Activated CD8-positive, alpha-beta memory T cell treated with anti-CD3 and anti-CD28 coated beads for 1 hour (primary cell): Measurements from ENCODE around the gene XXYLT1.

Experiments
- DNase-seq, 2 donors: peaks; one replicate each; pipeline ENCODE4 v3.0.0-alpha.2; 2020; ENCODE audit warnings: low read depth in 1 of 2; ENCODE audit errors: extremely low read depth in 1 of 2

XXYLT1 gene

DNA sequence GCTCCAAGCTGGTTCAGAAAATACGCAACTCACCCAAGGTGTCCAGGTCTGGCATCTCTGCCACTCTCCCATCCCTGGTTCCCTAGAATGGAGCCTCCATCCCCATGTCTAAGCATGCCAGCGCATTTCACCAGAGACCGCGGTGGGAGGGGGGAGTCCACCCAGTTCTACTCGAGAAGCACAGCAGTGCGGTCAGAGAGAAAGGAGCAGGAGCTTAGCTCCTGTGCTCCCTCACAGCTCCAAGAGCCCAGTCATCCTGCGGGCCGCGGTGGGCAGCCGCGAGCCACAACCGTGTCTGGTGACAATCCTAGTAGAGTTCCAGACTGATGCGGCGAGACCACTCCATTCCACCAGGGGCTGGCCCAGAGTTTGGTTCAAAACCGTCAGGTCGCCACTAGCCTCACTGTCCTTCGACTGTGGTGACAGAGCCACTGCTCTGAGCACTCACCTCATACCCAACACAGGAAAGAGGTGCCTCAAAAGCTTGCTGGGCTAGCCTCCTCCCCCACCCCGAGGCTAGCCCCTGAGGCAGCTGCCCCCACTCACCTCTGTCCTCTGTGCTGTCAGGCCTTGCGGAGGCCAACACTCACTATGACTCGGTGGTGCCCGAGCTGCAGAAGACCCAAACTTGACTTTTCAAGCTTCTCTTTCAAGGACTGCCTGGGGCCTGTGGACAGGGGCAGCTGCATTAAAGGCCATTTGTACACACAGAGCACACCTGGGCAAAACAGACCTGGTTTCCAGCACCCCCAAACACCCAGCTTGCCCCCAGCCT, 185.4 kb downstream of the XXYLT1 start:
- no peak for DNase-seq

- no peak for DNase-seq
These were observed 186.2 kb downstream of the XXYLT1 start for GRCh38 chr3:195084746-195085145.

- DNase-seq = no peak
These were observed 187.3 kb downstream of the XXYLT1 start for GRCh38 chr3:195083659-195084058.

DNA sequence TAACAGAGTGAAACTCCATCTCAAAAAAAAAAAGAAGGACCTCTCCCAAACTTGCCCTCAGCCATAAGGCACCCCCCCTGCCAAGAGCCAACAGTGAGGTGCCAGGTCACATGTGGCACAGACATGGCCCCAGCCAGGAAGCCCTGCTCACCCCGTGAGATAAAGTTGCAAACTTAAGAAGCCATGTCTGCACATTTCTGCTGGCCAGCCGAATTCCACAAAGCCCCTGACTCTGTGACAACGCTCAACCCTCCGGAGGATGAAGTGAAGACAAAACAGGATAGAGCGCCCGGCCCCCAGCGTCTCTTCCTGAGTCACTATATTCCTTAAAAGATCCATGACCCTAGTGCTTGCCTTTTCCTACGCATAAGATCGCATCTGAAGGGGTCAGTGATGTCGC, 188.1 kb downstream of the XXYLT1 start:
- no peak for DNase-seq

DNA sequence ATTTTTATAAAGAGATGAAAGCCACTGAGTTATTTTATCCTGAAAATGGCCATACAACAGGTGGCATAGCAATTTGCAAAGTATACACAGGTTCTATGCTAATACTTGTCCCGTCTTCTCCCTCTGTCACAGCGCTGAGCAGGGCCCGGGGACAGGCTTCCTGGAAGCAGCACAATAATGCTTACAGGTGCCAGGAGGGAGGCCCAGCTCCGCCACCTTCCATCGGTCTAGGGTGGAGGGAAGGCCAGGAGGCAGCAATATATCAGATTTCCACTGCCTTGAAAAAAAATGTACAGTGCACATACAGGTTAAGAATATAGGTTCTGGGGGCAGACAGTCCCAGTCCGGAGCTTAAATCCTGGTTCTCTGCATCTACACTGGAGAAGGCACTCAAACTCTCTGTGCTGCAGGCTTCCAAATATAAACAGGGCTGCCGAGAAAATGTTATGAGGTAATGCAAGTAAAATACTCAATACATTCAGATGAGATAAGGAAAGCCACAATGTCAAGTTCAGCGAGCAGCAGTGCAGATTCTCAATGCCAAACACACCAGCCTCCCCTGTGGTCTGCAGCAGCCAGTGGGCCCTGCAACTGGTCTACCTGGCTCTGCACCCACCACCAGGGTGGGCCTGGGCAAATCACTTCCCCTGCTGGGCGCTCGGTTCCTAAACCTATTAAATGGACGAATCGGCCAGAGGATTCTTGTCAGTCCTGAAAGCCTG, 189.6 kb downstream of the XXYLT1 start:
- DNase-seq = no peak

- no peak for DNase-seq
These were observed 190.3 kb downstream of the XXYLT1 start for GRCh38 chr3:195080571-195081151.

DNA sequence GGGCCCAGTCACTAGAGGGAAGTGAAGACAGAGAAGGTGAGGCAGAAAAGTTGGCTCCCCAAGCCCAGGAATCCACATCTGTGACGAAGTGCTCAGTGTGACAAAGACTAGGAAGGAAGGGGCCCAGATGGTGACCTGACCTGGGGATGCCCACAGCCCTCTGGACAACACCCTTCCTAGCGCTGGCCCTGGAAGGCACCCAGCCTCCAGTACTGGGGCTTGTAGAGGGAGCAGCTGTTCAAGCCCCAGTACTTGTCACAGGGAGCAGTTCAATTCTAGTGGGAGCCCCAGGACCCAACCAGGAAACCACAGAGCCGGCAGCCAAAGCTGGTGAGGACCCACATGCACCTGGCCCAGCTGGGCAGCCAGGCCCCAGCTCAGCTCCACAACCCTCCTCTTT, 190.8 kb downstream of the XXYLT1 start:
- DNase-seq = no peak

DNA sequence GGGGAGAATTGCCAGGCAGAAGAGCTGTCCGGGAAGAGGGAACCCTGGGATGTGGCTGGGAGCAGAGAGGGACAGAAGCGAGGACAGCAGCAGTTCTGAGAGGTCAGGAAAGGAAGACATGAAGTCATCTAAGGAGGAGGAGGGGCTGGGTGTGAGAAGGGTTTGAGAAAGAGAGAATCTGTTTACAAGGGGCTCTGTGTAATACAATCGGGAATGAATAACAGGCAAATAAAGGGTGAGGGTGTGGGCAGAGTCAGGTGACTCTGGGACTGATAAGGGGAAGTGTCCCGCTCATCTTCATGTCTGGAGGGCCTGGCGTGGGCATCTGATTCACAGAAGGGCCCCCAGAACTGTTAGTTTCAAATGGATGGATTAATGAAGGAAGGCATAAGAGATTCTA, 191.3 kb downstream of the XXYLT1 start:
- DNase-seq = no peak

- DNase-seq = no peak
These were observed 192.0 kb downstream of the XXYLT1 start for GRCh38 chr3:195078891-195079440.

DNA sequence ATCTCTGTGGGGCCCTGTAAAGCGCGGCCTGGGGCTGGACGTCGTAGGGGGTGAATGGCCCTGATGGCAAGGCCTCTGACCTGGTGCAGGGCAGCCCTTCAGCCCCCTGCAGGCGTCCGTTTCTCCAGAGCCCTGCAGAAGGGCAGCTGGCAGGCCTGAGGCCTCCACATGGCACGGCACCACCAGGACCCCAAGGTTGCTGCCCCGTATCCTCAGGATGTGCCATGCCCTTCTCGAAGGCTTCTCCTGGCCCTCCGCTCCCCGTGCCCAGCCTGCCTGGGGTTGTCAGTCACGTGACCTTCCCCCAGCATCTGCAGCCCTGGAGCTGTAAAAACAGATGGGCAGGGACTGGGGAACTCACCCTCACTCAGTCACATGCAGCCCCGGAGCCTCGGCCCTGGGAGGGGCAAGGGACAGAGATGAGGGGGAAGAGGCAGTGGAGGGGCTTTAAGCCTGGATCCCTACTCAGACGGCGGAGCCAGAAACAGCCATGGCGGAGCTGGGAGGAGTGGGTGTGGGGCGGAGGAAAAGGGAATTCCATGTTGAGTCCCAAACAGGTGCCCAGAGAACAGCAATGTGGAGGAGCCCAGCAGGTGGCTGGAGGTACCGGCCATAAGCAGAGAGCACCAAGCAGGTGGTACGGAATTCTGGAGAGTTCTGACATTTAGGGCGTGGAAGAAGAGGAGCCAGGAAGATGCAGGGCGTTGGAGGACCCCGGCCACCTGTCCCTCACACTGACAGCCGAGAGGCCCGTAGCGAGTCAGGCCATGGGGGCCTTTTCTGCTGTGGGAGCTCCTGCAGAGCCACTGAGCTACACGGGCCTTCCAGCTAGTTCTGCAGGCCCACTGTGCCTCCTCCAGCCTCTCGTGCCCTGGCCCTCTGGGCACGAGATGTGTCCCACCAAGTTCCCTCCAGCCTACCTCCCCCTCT, 193.1 kb downstream of the XXYLT1 start:
- DNase-seq = no peak

- DNase-seq = no peak
These were observed 193.9 kb downstream of the XXYLT1 start for GRCh38 chr3:195076981-195077610.

DNA sequence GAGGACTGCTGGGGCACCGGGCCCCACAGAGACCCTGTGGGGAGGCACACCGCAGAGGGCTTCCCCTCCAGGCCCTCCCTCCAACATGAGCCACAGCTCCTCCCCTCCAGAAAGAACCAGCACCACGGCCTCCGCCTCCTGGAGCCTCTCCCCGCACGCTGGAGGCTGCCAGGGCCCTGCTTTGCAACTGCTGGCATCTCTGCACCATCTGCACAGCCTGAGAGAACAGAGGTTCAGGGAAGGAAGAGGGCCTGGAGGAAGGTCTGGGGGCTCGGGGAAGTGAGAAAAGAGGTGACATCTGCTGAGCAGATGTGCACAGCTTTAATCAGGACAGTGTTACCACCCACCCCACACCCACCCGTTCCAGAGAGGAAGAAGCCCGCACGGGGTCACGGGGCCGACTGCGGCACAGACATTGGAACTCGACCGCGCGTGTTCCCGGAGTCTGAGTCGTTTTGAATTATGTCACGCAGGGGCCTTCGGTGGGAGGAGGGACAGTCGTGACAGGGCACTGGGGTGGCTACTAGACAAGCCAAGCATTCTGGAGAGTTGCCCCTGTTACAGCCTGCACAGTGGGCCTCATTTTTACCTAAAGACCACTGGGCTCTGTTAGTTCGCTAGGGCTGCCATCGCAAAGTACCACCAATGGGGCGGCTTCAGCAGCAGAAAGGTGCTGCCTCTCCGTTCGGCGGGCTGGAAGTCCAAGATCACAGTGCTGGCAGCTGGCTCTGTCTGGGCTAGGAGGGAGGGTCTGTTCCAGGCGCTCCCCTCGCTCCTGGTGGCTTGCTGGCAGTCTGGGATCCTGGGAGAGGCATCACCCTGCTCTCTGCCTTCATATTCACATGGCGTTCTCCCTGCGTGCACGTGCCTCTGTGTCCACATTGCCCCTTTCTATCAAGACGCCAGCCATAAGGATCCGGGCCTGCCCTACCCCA, 194.8 kb downstream of the XXYLT1 start:
- DNase-seq = no peak

DNA sequence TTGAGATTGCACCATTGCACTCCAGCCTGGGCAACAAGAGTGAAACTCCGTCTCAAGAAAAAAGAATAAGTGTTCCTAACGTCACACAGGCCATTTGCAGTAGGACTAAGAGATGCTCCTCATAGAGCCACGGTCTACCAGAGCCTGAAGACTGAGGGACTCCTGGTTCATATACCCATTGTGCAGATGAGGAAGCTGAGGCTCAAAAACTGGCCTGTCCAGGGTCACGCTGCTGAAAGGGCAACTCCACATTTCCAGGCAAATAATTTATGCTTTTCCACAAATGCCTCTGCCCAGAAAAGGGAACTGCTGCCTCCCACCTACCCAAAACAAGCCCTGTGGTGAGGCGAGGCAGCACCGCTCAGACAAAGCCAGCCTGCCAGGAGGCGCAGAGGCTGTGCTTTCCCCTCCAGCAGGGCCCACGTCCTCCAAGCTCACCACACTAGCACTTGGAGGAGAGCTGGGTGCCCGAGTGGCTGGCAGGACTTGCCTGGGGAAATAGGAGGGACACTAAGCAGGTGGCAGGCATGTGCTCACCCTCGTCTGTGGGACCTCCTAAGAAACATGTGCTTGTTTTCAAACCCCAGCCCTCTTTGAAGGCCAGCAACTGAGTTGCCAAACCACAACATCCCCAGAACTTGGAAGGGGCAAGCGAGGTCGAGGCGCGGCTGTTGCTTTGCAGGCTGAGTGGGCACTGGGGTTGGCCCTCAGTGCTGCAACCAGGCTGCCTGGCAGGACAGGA, 195.6 kb downstream of the XXYLT1 start:
- DNase-seq = no peak

GRCh38 chr3:195073866-195074860, 196.8 kb downstream of the XXYLT1 start:
- DNase-seq = no peak

- no peak for DNase-seq
These were observed 197.9 kb downstream of the XXYLT1 start for GRCh38 chr3:195072916-195073564.

- no peak for DNase-seq
These were observed 198.8 kb downstream of the XXYLT1 start for GRCh38 chr3:195071916-195072820.
